ENCODE results near the gene SCOC. TPM values are rescaled to one million over a fixed set of nuclear protein-coding genes. Genes with fewer than 3 reads are reported as not detected.

SCOC gene
- total and polyA plus RNA-seq, 2 of the 13 experiments (the other 11 are each of a cell fraction or from before 2014, with no cell fraction given): 43.8 to 65.2 TPM

DNA sequence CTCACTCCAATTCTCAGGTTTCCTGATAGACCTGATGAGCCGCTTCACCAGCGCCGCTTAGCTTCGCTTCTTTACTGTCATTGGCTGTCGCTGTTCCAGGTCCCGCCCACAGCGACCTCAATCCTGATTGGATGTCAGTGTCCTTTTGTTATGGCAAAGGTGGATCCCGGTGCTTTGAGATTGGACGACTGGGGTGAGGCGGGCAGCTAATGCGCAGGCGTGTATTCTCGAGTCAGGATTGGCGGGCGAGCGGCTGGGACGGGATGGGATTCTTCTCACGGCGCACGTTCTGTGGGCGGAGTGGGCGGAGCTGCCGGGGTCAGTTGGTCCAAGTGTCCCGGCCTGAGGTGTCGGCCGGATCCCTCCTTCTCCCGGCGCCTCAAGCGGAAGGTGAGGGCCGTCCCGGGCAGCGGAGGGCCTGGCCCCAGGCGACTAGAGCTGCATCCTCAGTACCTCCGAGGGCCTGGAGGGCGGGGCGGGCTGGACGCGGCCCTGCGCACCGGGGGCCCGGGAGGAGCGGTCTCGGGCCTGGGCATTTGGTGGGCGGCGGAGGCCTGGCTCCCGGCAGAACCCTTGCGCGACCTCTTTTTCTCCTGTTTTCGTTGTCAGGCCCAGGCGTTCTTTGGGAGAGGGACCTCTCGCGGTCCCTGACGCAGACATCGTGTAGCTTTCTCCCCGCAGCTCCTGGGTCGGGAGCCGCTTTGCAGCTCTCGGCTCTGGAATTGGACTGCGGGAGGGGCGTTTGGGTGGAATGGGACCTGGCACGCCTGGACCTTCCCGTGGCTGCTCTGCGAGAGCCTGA, at the start of gene SCOC (continued):
- TF ChIP-seq ZNF264 (CRISPR knock-in tag; IDR thresholded peaks at IDR 0.05): peak; percentile 90; the same call in 1 of the 2 replicates
- TF ChIP-seq POGZ (CRISPR knock-in tag; IDR thresholded peaks at IDR 0.05): peak; percentile 84
- peak; percentile 75; the same call in 1 of the 2 replicates for TF ChIP-seq ZFP41 (CRISPR knock-in tag; IDR thresholded peaks at IDR 0.05; ENCODE audit: borderline replicate concordance)
- 0 out of 2 replicates have a peak, but pooled peaks have one; percentile 12 for TF ChIP-seq CEBPG (CRISPR knock-in tag; IDR thresholded peaks at IDR 0.05)
- TF ChIP-seq, protein P1, sequence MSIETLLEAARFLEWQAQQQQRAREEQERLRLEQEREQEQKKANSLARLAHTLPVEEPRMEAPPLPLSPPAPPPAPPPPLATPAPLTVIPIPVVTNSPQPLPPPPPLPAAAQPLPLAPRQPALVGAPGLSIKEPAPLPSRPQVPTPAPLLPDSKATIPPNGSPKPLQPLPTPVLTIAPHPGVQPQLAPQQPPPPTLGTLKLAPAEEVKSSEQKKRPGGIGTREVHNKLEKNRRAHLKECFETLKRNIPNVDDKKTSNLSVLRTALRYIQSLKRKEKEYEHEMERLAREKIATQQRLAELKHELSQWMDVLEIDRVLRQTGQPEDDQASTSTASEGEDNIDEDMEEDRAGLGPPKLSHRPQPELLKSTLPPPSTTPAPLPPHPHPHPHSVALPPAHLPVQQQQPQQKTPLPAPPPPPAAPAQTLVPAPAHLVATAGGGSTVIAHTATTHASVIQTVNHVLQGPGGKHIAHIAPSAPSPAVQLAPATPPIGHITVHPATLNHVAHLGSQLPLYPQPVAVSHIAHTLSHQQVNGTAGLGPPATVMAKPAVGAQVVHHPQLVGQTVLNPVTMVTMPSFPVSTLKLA (IDR thresholded peaks at IDR 0.05): peak; percentile 5; the same call in 1 of the 2 replicates
- TF ChIP-seq ZNF256 (CRISPR knock-in tag; conservative IDR thresholded peaks at IDR 0.05): 0 out of 2 replicates have a peak, but pooled peaks have one; percentile 61
- TF ChIP-seq STAG1 (CRISPR knock-in tag; IDR thresholded peaks at IDR 0.05): no peak
- TF ChIP-seq, protein P2, sequence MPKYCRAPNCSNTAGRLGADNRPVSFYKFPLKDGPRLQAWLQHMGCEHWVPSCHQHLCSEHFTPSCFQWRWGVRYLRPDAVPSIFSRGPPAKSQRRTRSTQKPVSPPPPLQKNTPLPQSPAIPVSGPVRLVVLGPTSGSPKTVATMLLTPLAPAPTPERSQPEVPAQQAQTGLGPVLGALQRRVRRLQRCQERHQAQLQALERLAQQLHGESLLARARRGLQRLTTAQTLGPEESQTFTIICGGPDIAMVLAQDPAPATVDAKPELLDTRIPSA (CRISPR knock-in tag; IDR thresholded peaks at IDR 0.05; ENCODE audit: borderline replicate concordance): no peak
- TF ChIP-seq REPIN1 (CRISPR knock-in tag; IDR thresholded peaks at IDR 0.05; ENCODE audit: borderline replicate concordance, low read depth): peak; percentile 20; the same call in 1 of the 2 replicates
- TF ChIP-seq, protein P3, sequence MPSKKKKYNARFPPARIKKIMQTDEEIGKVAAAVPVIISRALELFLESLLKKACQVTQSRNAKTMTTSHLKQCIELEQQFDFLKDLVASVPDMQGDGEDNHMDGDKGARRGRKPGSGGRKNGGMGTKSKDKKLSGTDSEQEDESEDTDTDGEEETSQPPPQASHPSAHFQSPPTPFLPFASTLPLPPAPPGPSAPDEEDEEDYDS (CRISPR knock-in tag; IDR thresholded peaks at IDR 0.05): peak; percentile 82
- peak; percentile 88 for TF ChIP-seq NKX3-1 (CRISPR knock-in tag; IDR thresholded peaks at IDR 0.05)
- TF ChIP-seq ZNF773 (CRISPR knock-in tag; IDR thresholded peaks at IDR 0.05; ENCODE audit: borderline replicate concordance): peak; percentile 55; the same call in 1 of the 2 replicates
- 0 out of 2 replicates have a peak, but pooled peaks have one; percentile 35 for TF ChIP-seq ZNF549 (CRISPR knock-in tag; IDR thresholded peaks at IDR 0.05)
- TF ChIP-seq PRMT3 (CRISPR knock-in tag; IDR thresholded peaks at IDR 0.05; ENCODE audit: borderline replicate concordance, low read depth): no peak
- TF ChIP-seq KLF15 (CRISPR knock-in tag; IDR thresholded peaks at IDR 0.05; ENCODE audit: borderline replicate concordance): peak; percentile 60; the same call in 1 of the 2 replicates
- TF ChIP-seq GATA4 (IDR thresholded peaks at IDR 0.05; ENCODE audit: borderline replicate concordance, low read depth): peak; percentile 39; the same call in 1 of the 2 replicates
- no peak; the same call in 1 of the 2 replicates for TF ChIP-seq ZBTB7B (CRISPR knock-in tag; IDR thresholded peaks at IDR 0.05)
- TF ChIP-seq, protein P4, sequence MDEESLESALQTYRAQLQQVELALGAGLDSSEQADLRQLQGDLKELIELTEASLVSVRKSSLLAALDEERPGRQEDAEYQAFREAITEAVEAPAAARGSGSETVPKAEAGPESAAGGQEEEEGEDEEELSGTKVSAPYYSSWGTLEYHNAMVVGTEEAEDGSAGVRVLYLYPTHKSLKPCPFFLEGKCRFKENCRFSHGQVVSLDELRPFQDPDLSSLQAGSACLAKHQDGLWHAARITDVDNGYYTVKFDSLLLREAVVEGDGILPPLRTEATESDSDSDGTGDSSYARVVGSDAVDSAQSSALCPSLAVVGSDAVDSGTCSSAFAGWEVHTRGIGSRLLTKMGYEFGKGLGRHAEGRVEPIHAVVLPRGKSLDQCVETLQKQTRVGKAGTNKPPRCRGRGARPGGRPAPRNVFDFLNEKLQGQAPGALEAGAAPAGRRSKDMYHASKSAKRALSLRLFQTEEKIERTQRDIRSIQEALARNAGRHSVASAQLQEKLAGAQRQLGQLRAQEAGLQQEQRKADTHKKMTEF (CRISPR knock-in tag; IDR thresholded peaks at IDR 0.05): peak; percentile 77; the same call in 1 of the 2 replicates
- TF ChIP-seq SALL2 (CRISPR knock-in tag; IDR thresholded peaks at IDR 0.05): peak; percentile 93
- TF ChIP-seq, protein P5, sequence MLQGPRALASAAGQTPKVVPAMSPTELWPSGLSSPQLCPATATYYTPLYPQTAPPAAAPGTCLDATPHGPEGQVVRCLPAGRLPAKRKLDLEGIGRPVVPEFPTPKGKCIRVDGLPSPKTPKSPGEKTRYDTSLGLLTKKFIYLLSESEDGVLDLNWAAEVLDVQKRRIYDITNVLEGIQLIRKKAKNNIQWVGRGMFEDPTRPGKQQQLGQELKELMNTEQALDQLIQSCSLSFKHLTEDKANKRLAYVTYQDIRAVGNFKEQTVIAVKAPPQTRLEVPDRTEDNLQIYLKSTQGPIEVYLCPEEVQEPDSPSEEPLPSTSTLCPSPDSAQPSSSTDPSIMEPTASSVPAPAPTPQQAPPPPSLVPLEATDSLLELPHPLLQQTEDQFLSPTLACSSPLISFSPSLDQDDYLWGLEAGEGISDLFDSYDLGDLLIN (CRISPR knock-in tag; IDR thresholded peaks at IDR 0.05; ENCODE audit: borderline replicate concordance): peak; percentile 24; the same call in 1 of the 2 replicates
- 0 out of 2 replicates have a peak, but pooled peaks have one; percentile 19 for TF ChIP-seq RNF2 (conservative IDR thresholded peaks at IDR 0.05; ENCODE audit: low read depth)
- TF ChIP-seq ZNF83 (CRISPR knock-in tag; IDR thresholded peaks at IDR 0.05; ENCODE audit: borderline replicate concordance): no peak
